BE2C (cell line): ENCODE measurements around the gene OSBPL2.
A peak's percentile ranks its signal among the peaks of the same experiment; 100 is the strongest.

ENCODE experiments used
- DNase-seq: peaks from one replicate; pipeline ENCODE4 v3.0.0-alpha.2; 2020
- H3K27me3 ChIP-seq: fragments of 250-450 bp; sonication (Bioruptor Pico); 2 replicates; pipeline ENCODE4 v1.5.1; 2020; ENCODE audit warnings: mild to moderate bottlenecking
- H3K36me3 ChIP-seq: fragments of 250-450 bp; sonication (Bioruptor Pico); 2 replicates; pipeline ENCODE4 v1.5.1; 2020; ENCODE audit warnings: mild to moderate bottlenecking
- H3K4me1 ChIP-seq: fragments of 250-450 bp; sonication (Bioruptor Pico); 2 replicates; pipeline ENCODE4 v1.5.1; 2020
- H3K4me3 ChIP-seq: 2 replicates; pipeline ENCODE4 v1.5.1; 2011; ENCODE audit warnings: low read depth, low read length
- H3K9me3 ChIP-seq: fragments of 250-450 bp; sonication (Bioruptor Pico); 2 replicates; pipeline ENCODE4 v1.5.1; 2020
- TF ChIP-seq, protein P1 (sequence below): IDR thresholded peaks from 2 replicates; pipeline ENCODE4 v1.5.1; 2012; ENCODE audit warnings: mild to moderate bottlenecking, low read depth, low read length

OSBPL2 gene

DNA sequence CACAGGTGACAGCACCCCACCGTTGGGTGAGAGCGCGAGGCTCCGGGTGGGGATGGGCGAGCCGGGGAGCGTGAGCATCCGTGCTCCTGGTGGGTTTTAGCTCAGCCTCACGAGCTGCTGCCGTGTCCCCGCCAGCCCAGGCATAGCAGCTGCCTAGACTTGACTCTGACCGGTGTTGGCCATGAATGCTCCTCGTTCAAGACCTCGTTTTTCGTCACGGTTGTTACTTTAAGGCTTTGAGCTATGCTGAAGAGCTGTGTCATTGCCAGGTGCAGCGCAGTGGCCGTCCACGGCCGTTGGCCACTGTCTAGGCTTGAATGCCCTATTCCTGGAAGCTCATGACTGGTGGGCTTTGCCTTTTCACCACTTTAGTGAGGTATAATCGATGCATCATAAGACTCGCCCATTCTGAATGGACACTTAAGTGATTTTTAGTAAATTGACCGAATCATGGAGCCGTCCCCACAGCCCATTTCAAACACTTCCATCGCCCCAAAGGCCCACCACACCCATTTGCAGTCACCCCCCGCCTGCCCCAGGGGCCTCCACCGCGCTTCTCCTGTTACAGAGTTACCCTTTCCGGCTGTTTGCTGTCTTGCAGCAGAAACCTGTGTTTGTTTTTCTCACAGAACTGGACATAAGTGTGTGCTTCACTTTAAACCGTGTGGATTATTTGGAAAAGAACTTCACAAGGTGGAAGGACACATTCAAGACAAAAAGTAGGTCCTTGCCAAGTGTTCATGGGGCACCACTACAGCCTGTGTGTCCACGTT lies 43.0 kb downstream of the OSBPL2 start:
- Histone ChIP-seq H3K27me3 (no peaks in the 10 kb centered on the region), H3K9me3 (no peaks in the 10 kb centered on the region), H3K4me1 (peaks cover 7% of the 10 kb centered on the region; the same call in 1 of the 2 replicates), H3K4me3 (no peak overlapping the region), H3K36me3 (peaks cover 23% of the 10 kb centered on the region)
- TF ChIP-seq, protein P1, sequence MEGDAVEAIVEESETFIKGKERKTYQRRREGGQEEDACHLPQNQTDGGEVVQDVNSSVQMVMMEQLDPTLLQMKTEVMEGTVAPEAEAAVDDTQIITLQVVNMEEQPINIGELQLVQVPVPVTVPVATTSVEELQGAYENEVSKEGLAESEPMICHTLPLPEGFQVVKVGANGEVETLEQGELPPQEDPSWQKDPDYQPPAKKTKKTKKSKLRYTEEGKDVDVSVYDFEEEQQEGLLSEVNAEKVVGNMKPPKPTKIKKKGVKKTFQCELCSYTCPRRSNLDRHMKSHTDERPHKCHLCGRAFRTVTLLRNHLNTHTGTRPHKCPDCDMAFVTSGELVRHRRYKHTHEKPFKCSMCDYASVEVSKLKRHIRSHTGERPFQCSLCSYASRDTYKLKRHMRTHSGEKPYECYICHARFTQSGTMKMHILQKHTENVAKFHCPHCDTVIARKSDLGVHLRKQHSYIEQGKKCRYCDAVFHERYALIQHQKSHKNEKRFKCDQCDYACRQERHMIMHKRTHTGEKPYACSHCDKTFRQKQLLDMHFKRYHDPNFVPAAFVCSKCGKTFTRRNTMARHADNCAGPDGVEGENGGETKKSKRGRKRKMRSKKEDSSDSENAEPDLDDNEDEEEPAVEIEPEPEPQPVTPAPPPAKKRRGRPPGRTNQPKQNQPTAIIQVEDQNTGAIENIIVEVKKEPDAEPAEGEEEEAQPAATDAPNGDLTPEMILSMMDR: no peak
- DNase-seq: no peak

DNA sequence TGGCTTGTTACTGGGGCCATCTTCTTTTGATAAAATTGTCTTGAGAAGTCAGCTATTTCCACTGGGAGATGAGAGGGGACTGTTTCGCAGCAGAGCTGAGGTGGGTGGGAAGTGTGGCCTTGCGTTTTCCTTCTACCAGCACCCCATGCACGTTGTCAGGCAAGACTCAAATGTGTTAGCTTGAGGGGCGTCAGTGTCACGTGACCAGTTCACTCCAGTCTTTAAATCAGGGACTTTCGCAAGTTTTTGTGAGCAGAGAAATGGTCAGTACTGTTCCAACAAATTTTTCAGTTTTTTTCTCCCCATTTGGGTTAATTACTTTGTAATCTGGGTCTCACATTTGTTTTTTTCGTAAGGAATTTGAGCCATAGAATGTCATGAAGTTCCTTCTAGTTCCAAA lies 43.8 kb downstream of the OSBPL2 start:
- peaks cover 23% of the 10 kb centered on the region for H3K36me3 ChIP-seq

DNA sequence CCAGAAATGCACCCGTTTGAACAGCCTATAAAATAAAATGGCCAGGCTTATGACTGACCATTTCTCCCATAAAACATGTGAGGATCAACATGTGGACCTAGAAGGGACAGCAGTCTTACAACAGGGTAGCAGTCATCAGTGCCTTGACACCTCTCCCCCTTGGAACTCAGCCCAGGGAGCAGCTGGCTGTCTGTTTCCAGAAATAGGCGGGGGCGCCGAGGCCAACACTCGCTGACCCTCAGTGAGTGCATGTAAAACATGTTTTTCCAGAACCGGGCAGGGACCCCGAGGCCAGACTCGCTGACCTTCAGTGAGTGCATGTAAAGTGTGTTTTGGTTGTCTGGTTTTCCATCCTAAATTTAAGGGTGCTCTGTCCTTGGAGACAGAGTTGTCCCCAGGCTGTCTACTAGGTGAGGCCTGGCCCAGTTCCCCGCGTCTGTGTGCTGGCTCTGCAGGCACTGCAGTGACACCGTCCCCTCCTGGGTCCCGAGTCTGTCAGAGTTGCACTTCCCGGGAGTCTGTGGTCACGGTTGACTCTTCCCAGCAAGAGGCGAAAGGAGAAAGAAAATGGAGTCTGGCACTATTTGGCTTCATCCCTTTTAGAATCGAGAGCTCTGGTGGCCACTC lies 44.7 kb downstream of the OSBPL2 start:
- peaks cover 23% of the 10 kb centered on the region for H3K36me3 ChIP-seq
- TF ChIP-seq, protein P1: no peak

More for the DNA sequence above, 43.8 kb downstream of the OSBPL2 start:
- TF ChIP-seq, protein P1: no peak
- Histone ChIP-seq H3K4me1 (peaks cover 11% of the 10 kb centered on the region), H3K9me3 (no peaks in the 10 kb centered on the region), H3K4me3 (no peak overlapping the region), H3K27me3 (no peaks in the 10 kb centered on the region)
- no peak for DNase-seq

DNA sequence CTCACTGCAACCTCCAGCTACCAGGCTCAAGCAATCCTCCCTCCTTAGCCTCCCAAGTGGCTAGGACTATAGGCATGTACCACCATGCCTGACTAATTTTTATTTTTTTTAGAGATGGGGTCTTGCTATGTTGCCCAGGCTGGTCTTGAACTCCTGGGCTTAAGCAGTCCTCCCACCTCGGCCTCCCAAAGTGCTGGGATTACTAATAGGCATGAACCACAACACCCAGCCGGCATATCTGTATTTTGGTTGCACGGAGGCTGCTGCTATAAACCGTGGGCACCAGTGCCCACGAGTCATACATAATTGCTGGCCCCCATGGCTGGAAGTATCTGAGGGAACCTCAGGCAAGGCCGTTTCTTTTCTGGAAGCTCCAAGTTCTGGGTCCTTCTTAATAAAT lies 46.1 kb downstream of the OSBPL2 start:
- H3K27me3 ChIP-seq: no peaks in the 10 kb centered on the region
- DNase-seq: no peak
- H3K36me3 ChIP-seq: peaks cover 18% of the 10 kb centered on the region
- H3K4me3 ChIP-seq: no peak overlapping the region
- H3K4me1 ChIP-seq: peaks cover 11% of the 10 kb centered on the region
- no peaks in the 10 kb centered on the region for H3K9me3 ChIP-seq
- TF ChIP-seq, protein P1: no peak

More for the DNA sequence above, 44.7 kb downstream of the OSBPL2 start:
- Histone ChIP-seq H3K4me3 (no peak overlapping the region), H3K9me3 (no peaks in the 10 kb centered on the region), H3K27me3 (no peaks in the 10 kb centered on the region), H3K4me1 (peaks cover 11% of the 10 kb centered on the region)
- peak; percentile 53 for DNase-seq

DNA sequence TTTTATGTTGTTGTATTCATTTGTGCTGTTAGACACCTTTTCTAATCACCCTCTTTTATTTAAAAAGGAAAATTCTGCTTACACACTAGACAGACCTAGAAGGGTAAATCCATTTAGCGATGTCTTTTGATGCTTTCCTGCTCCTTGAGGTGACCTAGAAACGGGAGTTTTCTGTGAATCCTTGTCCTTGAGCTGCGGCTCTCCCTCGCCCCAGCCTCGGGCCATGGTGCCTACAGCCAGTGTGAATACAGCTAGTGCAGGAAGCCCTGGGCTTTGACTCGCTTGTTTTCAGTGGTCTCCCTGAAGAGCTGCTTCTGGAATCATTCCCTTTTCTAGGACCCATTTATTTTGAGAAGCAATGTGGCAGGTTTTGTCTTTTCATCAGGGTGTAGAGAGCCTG lies 46.8 kb downstream of the OSBPL2 start:
- no peak for DNase-seq

More for the DNA sequence above, 46.8 kb downstream of the OSBPL2 start:
- Histone ChIP-seq H3K36me3 (peaks cover 12% of the 10 kb centered on the region), H3K4me1 (peaks cover 11% of the 10 kb centered on the region), H3K27me3 (no peaks in the 10 kb centered on the region), H3K9me3 (no peaks in the 10 kb centered on the region), H3K4me3 (no peak overlapping the region)
- TF ChIP-seq, protein P1: no peak
